Measurements from ENCODE around the gene OGFOD1. TPM values are rescaled to one million over a fixed set of nuclear protein-coding genes. Genes with fewer than 3 reads are reported as not detected.

The OGFOD1 gene
- total RNA-seq, 4 donors from 2014 or later, result 18.3 to 47.1 (median 33.1) TPM

- intact Hi-C loops (cut with DNase I), result loop anchor here (10.0 kb wide), 1 partner anchor 203 kb away; the partner anchor contains the start of gene MT1E
- WGBS, result 89% methylated on average over 5 of the region's 5 CpGs
- peaks cover 20 to 62% (median 53%) of the 10 kb centered on the region in 4 donors for H3K4me1 ChIP-seq
Measured at GRCh38 chr16:56421976-56422669, 29.2 kb upstream of the OGFOD1 start.

DNA sequence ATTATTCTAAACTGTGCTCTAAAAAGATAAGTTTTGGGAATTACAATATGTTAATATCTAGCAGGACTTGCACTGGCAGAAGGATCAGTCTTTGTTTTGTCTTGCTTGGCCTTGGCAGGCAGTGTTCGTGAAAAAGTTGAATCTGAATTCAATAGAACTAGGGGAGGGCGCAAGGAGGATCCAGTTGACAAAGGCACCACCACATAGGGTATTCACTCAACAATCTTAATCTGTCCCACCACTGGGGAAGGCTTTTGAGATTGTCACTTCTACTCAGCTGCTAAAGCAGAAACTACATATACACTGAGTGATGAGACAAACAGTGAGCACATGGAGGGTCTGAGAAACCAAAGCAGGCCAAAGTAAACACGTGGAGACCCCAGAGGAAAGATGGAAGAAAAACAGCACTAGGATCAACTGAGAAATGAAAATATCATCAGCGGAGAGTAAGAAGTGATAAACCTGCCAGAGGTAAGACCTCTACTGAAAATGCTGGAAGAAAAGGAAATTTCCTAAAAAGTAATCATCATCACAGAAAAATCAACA, 28.4 kb upstream of the OGFOD1 start:
- H3K4me1 ChIP-seq, result peaks cover 20 to 62% (median 52%) of the 10 kb centered on the region in 4 donors
- WGBS, result 66% methylated on average over 4 of the region's 4 CpGs
- intact Hi-C loops (cut with DNase I), result loop anchor here (10.0 kb wide), 1 partner anchor 202 kb away; the partner anchor contains the start of gene MT1E

More at GRCh38 chr16:56421976-56422669, 29.2 kb upstream of the OGFOD1 start:
- H3K27me3 ChIP-seq, result no peaks in the 10 kb centered on the region
- H3K27ac ChIP-seq (replicated peaks in 1 of 4), result no peak overlapping the region
- TF ChIP-seq POLR2A (IDR thresholded peaks at IDR 0.05; ENCODE audit: low read depth) (no peak), POLR2AphosphoS5 (IDR thresholded peaks at IDR 0.05) (no peak), EP300 (IDR thresholded peaks at IDR 0.05) (no peak)
- TF ChIP-seq, protein P1, sequence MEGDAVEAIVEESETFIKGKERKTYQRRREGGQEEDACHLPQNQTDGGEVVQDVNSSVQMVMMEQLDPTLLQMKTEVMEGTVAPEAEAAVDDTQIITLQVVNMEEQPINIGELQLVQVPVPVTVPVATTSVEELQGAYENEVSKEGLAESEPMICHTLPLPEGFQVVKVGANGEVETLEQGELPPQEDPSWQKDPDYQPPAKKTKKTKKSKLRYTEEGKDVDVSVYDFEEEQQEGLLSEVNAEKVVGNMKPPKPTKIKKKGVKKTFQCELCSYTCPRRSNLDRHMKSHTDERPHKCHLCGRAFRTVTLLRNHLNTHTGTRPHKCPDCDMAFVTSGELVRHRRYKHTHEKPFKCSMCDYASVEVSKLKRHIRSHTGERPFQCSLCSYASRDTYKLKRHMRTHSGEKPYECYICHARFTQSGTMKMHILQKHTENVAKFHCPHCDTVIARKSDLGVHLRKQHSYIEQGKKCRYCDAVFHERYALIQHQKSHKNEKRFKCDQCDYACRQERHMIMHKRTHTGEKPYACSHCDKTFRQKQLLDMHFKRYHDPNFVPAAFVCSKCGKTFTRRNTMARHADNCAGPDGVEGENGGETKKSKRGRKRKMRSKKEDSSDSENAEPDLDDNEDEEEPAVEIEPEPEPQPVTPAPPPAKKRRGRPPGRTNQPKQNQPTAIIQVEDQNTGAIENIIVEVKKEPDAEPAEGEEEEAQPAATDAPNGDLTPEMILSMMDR (IDR thresholded peaks at IDR 0.05), result no peak
- no peak for DNase-seq (ENCODE audit: extremely low spot score)
- no peak overlapping the region for H3K4me3 ChIP-seq
- H3K9me3 ChIP-seq, result no peaks in the 10 kb centered on the region
- H3K36me3 ChIP-seq, result no peaks in the 10 kb centered on the region

GRCh38 chr16:56423584-56424403, 27.6 kb upstream of the OGFOD1 start:
- peak overlapping the region; percentile 91 to 95 (median 94) for H3K27ac ChIP-seq (replicated peaks in 1 of 4)
- 26% methylated on average over 7 of the region's 7 CpGs for WGBS
- H3K4me3 ChIP-seq, result peak overlapping the region; percentile 74 to 98 (median 83)
- TF ChIP-seq, protein P1 (IDR thresholded peaks at IDR 0.05), result no peak
- H3K9me3 ChIP-seq, result no peaks in the 10 kb centered on the region
- H3K36me3 ChIP-seq, result peaks cover 0 to 2% (median 0%) of the 10 kb centered on the region in 4 donors
- no peak for DNase-seq (ENCODE audit: extremely low spot score)
- no peaks in the 10 kb centered on the region for H3K27me3 ChIP-seq
- peaks cover 20 to 62% (median 50%) of the 10 kb centered on the region in 4 donors for H3K4me1 ChIP-seq
- intact Hi-C loops (cut with DNase I), result loop anchor here (10.0 kb wide), 1 partner anchor 201 kb away; the partner anchor contains the start of gene MT1E

More for the DNA sequence above, 28.4 kb upstream of the OGFOD1 start:
- DNase-seq (ENCODE audit: extremely low spot score), result no peak
- H3K27ac ChIP-seq (replicated peaks in 1 of 4), result no peak overlapping the region
- H3K36me3 ChIP-seq, result no peaks in the 10 kb centered on the region
- no peaks in the 10 kb centered on the region for H3K27me3 ChIP-seq
- H3K4me3 ChIP-seq, result peak overlapping the region in 1 of 4 donors; percentile 98
- H3K9me3 ChIP-seq, result no peaks in the 10 kb centered on the region
- TF ChIP-seq EP300 (IDR thresholded peaks at IDR 0.05) (no peak), POLR2A (IDR thresholded peaks at IDR 0.05; ENCODE audit: low read depth) (no peak), POLR2AphosphoS5 (IDR thresholded peaks at IDR 0.05) (no peak)
- TF ChIP-seq, protein P1 (IDR thresholded peaks at IDR 0.05), result no peak

DNA sequence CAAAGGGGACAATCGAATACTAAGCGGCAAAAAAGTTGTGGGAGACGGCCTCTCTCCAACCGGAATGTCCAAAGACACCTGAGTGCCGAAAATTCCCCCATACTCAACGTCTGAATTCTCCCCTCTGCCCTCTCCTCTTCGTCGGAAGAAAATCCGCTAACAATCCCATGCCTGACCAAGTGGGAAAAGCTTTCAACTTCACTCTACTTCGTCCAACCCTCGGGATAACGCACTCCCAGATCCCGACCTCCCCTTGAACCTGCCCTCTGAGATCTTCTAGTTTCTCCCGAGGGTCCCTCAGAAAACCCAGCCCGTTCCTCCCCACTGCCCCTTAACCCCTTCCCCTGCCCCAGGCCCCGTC, 27.0 kb upstream of the OGFOD1 start:
- Histone ChIP-seq H3K4me1 (peaks cover 20 to 56% (median 47%) of the 10 kb centered on the region in 4 donors), H3K27ac (replicated peaks in 1 of 4) (peak overlapping the region; percentile 91 to 95 (median 94)), H3K9me3 (no peaks in the 10 kb centered on the region), H3K36me3 (peaks cover 0 to 3% (median 0%) of the 10 kb centered on the region in 4 donors), H3K4me3 (peak overlapping the region; percentile 74 to 98 (median 83)), H3K27me3 (no peaks in the 10 kb centered on the region)
- intact Hi-C loops (cut with DNase I), result loop anchor here (10.0 kb wide), 1 partner anchor 200 kb away; the partner anchor contains the start of gene MT1E
- no peak for TF ChIP-seq POLR2A (IDR thresholded peaks at IDR 0.05; ENCODE audit: low read depth)
- DNase-seq (ENCODE audit: extremely low spot score), result no peak
- under 1% methylated on average over 15 of the region's 16 CpGs for WGBS

Measured in esophagus muscularis mucosa (tissue), 4 donors.